GM23248 (cell line): Measurements from ENCODE around the gene SCAPER.

Experiments used
- EZH2 ChIP-seq: fragments of 200-600 bp; sonication (generic); IDR thresholded peaks from 2 replicates; pipeline ENCODE4 v1.6.1; 2018; ENCODE audit warnings: antibody characterized with exemption, mild to moderate bottlenecking; ENCODE audit not compliant: insufficient read depth, poor library complexity, severe bottlenecking
- EZH2phosphoT487 ChIP-seq: fragments of 200-600 bp; sonication (generic); IDR thresholded peaks from 2 replicates; pipeline ENCODE4 v1.6.1; 2018; ENCODE audit warnings: antibody characterized with exemption, moderate library complexity, mild to moderate bottlenecking, low read depth; ENCODE audit not compliant: insufficient read depth

DNA sequence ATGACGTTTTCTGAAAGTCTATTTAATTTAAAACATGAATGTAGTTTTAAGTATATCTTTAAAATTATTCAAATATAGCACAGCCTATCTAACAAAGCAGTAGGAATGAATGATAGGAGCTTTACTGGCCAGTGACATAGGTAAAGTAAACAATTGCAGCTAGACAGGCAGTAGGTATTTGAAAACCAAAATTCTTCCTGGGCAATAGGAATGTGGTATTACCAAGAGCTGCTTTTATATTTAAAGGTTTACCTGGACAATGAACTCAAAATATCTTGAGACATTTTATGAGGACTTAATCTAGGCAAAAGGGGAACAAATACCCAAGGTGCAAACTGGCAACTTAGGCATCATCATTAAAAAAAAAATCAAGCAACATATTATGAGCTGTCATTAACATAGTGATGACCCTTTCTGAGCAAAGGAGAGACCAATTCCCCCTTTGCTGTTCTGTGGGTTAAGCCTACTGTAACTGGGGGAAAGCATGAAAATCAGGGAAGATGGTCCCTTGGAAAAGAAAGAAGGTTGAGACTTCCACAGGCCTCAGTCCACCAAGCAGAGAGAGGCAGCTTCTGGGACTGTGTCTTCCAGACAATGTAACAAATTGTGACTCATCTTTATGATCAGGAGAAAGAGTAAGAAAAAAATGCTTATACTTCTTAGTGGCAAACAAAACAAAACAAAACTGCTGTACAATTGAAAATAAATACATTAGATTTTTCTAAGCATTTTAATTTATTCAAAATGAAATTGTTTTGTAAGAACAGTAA, 555.7 kb downstream of the SCAPER start:
- TF ChIP-seq EZH2phosphoT487: no peak
- TF ChIP-seq EZH2: no peak
